NCI-H1092 treated with DMSO at 0.1 percent for 48 hours (cell line): ENCODE data around the gene GOLGA6A.
"Not testable (repeated sequence)": the region's sequence is repeated elsewhere in the genome, so short reads cannot be mapped to it uniquely, and the experiment has no call there.

Experiments used
- DNase-seq: peaks from one replicate; lab custom pipeline; 2025; lab: John Stamatoyannopoulos, UW

The GOLGA6A gene

GRCh38 chr15:74099963-74100733, 17.8 kb upstream of the GOLGA6A start:
- not testable (repeated sequence) for DNase-seq

DNA sequence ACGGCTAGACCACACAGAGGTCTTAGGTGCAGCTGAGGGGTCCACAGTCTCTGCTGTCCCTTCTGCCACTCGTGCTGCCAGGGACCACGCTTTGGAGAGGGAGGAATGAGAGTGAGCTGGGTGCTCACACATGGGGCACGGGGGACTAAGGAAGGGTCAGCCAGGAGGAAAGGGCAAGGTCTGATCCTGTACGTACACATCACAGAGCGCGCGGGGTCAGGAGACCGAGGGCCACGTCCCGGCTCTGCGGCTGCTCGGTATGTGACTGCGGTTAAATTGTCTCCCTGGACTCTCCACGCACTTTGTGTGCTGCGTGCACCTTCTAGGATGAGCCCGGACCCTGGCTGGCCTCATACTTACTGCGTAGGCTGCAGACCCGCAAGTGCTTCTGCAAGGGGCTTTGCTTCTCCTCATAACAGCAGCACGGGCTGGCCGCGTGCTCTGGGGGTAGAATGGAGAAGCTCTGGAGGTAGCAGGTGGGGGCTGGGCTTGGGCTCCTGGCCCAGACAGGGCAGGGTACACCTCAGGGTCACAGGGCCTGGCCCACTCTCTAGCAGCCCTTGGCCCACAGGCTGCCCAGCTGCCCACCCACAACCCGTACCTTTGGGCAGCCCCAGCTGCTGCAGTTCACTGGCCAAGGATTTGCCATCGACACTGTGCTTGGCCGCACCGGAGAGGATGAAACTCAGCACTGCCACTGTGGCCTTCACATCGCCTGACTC, 14.6 kb upstream of the GOLGA6A start:
- DNase-seq, result not testable (repeated sequence)

DNA sequence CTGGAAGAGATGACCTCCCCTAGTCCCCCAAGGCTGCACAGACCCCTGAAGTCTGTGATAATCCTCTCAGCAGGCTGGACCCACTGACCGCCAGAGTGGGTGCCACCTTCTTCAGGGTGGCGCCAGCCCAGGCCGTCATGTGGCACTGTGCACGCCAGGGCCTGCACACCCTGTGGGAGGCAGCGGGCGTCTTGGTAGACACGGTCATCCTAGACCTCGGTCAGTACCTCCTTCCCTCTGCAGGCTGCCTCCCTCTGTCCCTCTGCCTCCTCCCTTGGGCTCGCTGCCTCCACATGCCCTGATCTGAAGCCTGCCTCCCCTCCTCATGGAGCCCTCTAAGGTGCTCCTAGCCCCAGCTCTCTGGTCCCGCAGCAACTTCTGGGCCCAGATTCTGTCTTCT, 13.3 kb upstream of the GOLGA6A start:
- not testable (repeated sequence) for DNase-seq

DNA sequence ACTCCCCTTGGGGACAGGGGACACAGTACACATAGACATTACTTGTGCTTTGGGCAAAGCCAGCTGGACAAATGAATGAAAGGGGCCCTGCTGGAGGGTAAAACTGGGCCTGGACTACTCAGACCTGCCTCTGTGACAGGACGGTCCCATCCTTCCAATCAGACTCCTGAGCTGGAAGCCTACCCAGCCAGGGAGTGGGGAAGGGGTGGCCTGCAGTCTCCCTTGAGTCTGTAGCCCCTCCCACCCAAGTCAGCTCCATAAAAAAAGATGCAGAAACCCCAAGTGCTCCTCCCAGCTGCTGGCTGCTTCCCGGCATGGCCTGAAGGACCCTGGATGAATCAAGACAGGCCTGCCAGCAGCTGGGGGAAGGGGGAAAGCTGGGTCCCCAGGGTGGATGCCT, 12.2 kb upstream of the GOLGA6A start:
- DNase-seq, result not testable (repeated sequence)

GRCh38 chr15:74075781-74076180, 6.6 kb downstream of the GOLGA6A start:
- DNase-seq, result not testable (repeated sequence)

DNA sequence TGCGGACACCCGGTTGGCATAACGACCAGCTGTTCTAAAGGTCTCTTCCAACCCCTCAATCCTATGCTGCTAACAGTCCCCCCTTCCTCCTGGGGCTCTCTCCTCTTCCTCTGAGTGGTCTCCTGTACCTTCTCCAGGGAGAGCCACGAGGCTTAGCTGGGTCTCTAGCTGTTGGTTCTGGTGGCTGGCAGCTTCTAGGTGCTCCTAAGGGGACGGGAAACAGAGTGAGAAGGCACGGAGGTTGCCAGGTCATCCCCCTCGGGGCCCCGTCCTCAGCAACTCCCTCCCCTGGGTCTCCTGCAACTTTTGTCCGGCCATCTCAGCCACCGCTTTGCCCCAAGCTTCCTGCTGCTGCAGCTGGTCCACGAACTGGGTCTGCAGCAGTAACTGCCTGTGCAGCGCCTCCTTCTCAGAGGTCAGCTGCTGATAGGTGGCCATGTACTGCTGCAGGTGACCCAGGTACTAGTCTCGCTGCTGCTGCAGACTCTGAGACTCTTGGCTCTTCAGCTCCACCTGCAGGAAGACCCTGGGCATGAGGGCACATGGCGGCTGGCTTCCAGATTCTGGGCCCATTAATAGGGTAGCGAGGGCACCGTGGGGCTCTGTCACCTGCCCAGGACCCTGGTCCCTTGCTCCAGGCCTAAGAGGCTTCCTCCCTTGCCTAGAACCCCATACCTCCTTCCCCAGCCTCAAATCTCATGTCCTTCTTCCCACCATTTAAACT, 9.6 kb downstream of the GOLGA6A start:
- DNase-seq, result not testable (repeated sequence)

GRCh38 chr15:74072132-74072531, 10.2 kb downstream of the GOLGA6A start:
- DNase-seq, result not testable (repeated sequence)

DNA sequence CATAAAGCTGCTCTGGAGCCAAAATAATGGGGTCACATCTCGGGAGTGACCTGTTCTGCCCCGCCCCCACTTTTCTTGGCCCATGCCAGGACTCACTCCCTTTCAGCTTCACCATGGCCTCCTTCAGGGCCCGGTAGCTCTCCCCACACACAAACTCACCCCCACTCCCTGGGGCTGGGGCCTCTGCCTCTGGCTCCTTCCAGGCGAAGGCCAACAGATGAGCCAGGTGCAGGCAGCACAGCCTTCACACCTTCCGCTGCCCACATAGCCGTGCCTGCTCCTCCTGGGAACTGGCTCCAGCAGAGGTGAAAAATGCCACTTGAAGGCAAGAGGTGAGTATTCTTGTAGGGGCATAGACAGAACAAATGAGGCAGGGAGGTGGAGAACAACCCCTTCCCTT, 10.7 kb downstream of the GOLGA6A start:
- DNase-seq, result not testable (repeated sequence)

DNA sequence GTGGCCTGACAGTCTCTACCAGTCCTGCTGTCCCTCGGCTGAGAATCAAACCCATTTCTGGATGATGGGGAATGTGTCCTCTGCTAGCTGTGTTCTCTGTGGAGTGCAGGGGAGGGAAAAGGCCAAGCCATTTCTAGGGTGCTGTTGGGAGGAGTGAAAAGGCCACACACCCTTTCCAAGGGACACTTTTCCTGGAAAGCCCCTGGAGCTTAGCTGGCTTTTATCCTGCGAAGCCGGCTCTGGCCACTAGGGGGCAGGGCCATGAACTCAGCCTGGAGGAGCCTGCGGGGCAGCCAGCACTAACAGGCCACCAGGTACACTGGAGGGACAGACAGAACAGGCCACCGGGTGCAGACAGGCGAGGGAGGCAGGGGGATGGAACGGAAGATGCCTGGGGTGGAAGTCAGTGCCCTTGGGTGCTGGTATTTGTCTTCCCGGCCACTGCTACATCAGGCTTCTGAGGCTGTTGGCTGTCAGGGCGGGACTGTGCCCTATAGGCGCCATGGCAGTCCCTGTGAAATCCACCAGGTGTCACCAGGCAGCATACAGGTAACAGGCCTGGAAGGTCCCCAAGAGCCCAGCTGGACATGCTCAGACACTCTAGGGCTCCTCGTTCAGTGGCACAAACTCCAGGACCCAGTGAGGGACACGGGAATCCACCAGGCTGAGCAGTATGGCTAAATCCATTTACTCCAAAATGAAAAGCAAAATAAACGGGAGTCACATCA, 16.5 kb downstream of the GOLGA6A start:
- DNase-seq, result not testable (repeated sequence)

- DNase-seq, result not testable (repeated sequence)
Observed at GRCh38 chr15:74064822-74065221, 17.5 kb downstream of the GOLGA6A start.

GRCh38 chr15:74064183-74064582, 18.2 kb downstream of the GOLGA6A start:
- DNase-seq, result not testable (repeated sequence)

GRCh38 chr15:74063425-74064146, 18.8 kb downstream of the GOLGA6A start:
- DNase-seq, result not testable (repeated sequence)

DNA sequence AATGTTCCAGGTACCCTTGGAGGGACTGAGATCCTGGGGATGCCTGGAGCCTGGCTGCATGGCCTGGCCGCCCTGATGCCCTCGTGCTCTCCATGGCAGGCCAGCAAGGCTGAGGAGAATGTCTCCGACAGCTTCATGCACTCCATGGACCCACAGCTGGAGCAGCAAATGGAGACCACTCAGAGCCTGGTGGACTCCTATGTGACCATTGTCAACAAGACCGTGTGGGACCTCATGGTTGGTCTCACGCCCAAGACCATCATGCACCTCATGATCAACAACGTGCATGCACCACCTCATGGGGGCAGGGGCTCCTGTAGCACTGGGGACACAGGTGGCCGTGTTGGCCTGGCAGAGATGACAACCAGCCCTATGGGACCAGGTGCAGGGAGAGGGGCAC, 19.7 kb downstream of the GOLGA6A start:
- no peak for DNase-seq

DNA sequence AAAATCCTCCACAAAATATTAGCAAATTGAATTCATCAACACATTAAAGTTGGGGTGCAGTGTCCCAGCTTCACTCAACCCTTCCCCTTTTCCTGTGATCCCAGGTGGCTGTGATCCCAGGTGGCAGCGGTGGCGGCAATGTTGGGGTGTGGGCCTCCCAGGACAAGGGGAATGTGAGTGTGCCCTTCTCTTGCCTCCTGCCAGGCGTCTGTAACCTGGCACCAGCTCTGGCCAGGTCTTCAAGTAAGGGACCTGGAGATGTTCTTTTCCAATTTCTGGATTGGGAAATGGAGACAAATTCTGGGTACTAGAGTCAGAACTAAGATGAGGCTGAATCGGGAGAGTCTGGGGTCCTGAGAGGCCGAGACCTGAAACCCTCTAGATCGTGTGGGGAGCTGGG, 20.1 kb downstream of the GOLGA6A start:
- no peak for DNase-seq

DNA sequence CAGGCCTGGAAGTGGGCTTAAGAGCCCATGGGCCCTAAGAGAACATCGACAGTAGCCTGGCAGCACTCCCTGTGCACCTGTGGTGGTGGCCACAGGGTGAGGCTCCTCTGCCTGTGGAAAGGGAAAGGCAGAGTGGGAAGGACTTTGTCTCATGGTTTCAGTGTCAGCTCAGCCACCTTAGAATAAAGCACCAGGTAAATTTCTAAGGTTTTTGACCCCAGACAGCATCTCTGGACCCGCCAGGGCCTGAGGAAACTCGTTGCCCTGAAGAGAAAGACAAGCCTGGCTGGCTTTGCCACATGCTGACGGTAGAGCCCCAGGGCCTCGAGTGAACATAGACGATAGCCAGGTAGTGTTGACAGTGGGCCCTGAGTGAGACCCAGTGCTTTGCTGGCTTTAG, 22.1 kb downstream of the GOLGA6A start:
- no peak for DNase-seq

- DNase-seq, result not testable (repeated sequence)
Observed at GRCh38 chr15:74059050-74059833, 23.1 kb downstream of the GOLGA6A start.

DNA sequence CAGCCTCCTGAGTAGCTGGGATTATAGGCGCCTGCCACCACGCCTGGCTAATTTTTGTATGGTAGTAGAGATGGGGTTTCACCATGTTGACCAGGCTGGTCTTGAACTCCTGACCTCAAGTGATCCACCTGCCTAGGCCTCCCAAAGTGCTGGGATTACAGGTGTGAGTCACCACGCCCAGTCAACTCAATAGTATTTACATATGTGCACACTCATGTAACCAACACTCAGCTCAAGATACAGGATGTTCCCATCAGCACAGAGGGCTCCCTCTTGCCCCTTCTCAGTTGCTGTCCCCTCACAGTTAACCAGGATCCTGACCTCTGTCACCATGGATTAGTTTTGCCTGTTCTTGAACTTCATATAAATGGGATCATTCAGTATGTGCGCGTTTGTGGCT, 26.0 kb downstream of the GOLGA6A start:
- not testable (repeated sequence) for DNase-seq

- no peak for DNase-seq
Observed at GRCh38 chr15:74055804-74056203, 26.5 kb downstream of the GOLGA6A start.

DNA sequence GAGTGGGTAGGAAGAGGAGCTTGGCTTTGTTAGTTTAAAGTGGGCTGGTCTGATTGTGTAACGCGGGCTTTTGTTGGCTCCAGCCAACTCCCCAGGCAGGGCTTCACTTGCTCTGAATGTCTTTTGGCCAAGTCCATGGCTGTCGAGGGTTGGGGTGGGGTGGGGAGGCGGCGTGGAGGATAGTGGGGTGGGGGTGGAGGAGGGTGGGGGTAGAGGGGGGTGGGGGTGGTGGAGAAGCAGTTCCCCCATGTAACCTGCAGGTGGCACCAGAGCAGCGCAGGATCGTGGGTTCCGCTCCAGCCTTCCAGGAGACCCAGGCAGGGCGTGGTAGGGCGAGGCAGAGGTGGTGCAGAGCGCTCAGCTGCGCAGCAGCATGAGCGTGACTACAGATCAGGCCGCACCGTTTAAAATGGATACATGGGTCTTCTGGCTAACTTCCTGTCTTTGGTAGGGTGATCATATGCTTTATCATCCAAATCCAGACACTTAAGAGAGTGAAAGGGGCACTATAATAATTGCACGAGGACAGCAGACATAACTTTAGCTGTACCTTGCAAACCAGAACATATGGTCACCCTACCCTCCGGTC, 28.3 kb downstream of the GOLGA6A start:
- peak; percentile 50 for DNase-seq

DNA sequence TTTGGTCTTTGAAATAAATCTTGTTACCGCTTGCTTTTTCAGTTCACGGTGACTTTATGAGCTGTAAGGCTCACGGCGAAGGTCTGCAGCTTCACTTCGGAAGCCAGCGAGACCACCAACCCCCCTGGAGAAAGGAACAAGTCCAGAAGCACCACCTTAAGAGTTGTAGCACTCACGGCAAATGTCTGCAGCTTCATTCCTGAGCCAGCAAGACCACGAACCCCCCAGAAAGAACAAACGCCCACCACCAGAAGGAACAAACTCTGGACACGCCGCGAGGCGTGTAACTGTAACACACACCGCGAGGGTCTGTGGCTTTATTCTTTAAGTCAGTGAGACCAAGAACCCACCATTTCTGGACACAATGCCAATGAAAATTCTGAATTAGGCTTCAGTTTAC, 28.8 kb downstream of the GOLGA6A start:
- DNase-seq, result no peak
